ENCODE data around the gene DR1.

DR1 gene

GRCh38 chr1:93345633-93346420, at the start of gene DR1:
DR1 (plus strand) TSS chr1:93345907; CDS start chr1:93346646, 739 bp downstream.
- peak; percentile 97 for DNase-seq

- no peak for DNase-seq
Measured at GRCh38 chr1:93296555-93297154, 49.1 kb upstream of the DR1 start.

- no peak for DNase-seq
Measured at GRCh38 chr1:93301131-93301530, 44.6 kb upstream of the DR1 start.

- no peak for DNase-seq
Measured at GRCh38 chr1:93302078-93302477, 43.6 kb upstream of the DR1 start.

- peak; percentile 25 for DNase-seq
Measured at GRCh38 chr1:93304716-93305138, 41.0 kb upstream of the DR1 start.

GRCh38 chr1:93306920-93307319, 38.8 kb upstream of the DR1 start:
- DNase-seq = no peak

GRCh38 chr1:93313026-93313425, 32.7 kb upstream of the DR1 start:
- DNase-seq = no peak

- peak; percentile 24 for DNase-seq
Measured at GRCh38 chr1:93317207-93317606, 28.5 kb upstream of the DR1 start.

- DNase-seq = no peak
Measured at GRCh38 chr1:93317943-93318342, 27.8 kb upstream of the DR1 start.

GRCh38 chr1:93321720-93322119, 24.0 kb upstream of the DR1 start:
- no peak for DNase-seq

GRCh38 chr1:93322349-93322748, 23.4 kb upstream of the DR1 start:
- DNase-seq = no peak

GRCh38 chr1:93323185-93323820, 22.4 kb upstream of the DR1 start:
- no peak for DNase-seq

GRCh38 chr1:93324486-93325464, 20.9 kb upstream of the DR1 start:
- no peak for DNase-seq

GRCh38 chr1:93328809-93329760, 16.6 kb upstream of the DR1 start:
- DNase-seq = peak; percentile 21

GRCh38 chr1:93330196-93330595, 15.5 kb upstream of the DR1 start:
- no peak for DNase-seq

GRCh38 chr1:93330617-93331016, 15.1 kb upstream of the DR1 start:
- DNase-seq = no peak

- DNase-seq = no peak
Measured at GRCh38 chr1:93331412-93331811, 14.3 kb upstream of the DR1 start.

GRCh38 chr1:93332368-93332767, 13.3 kb upstream of the DR1 start:
- DNase-seq = no peak

- no peak for DNase-seq
Measured at GRCh38 chr1:93338387-93339146, 7.1 kb upstream of the DR1 start.

- no peak for DNase-seq
Measured at GRCh38 chr1:93339171-93339697, 6.5 kb upstream of the DR1 start.

GRCh38 chr1:93340090-93340489, 5.6 kb upstream of the DR1 start:
- no peak for DNase-seq
